SK-N-MC (cell line): Measurements from ENCODE around the gene PGGHG.

ENCODE experiments used
- EZH2 ChIP-seq: fragments of 200-600 bp; sonication (generic); IDR thresholded peaks from one replicate; pipeline ENCODE4 v1.6.1; 2017; ENCODE audit warnings: antibody characterized with exemption
- POLR2AphosphoS5 ChIP-seq: IDR thresholded peaks from 2 replicates; pipeline ENCODE4 v1.6.1; 2012; ENCODE audit warnings: mild to moderate bottlenecking, low read depth, low read length, borderline replicate concordance

DNA sequence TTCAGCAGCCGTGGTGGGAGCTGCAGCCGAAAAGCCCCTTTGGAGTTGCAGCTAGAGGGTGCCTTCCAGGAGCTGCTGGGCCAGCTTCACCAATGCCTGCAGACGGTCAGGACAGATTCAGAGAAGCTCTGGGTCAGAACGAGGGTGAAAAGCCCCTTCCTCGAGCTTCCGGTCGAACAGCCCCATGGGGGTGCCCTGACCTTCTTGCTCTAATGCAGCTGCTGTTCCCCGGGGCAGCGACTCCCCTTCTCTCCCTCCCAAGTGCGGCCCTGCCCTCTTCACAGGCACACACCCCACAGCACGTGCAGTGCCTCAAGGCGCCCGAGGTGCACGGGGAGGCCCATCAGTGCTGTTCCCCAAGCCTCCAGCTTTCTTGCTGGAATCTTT lies 41.4 kb downstream of the PGGHG start:
- no peak for TF ChIP-seq EZH2
- TF ChIP-seq POLR2AphosphoS5: no peak
